Spleen (tissue), 7 donors: ENCODE results near the gene TEX36.

ENCODE experiments used
- CTCF ChIP-seq, 11 experiments: fragments of 200-600 bp in 7 of 11; fragments of 450-650 bp in 4 of 11; sonication (generic) in 4 of 11; IDR thresholded peaks in 8 of 11; conservative IDR thresholded peaks in 3 of 11; 1 replicate in 7 of 11; 2 replicates in 4 of 11; pipeline versions ENCODE4 v1.4.0 to v1.8.0; 2016 to 2021; ENCODE audit warnings: antibody characterized with exemption in 11 of 11, inconsistent platforms in 4 of 11, mild to moderate bottlenecking in 1 of 11
- POLR2A ChIP-seq, 3 donors: fragments of 450-650 bp; IDR thresholded peaks; one replicate each; pipeline ENCODE4 v1.5.1; 2017; ENCODE audit warnings: antibody characterized with exemption in 3 of 3, mild to moderate bottlenecking in 1 of 3
- POLR2AphosphoS5 ChIP-seq, 3 donors: sonication (generic); formaldehyde crosslinking; IDR thresholded peaks; one replicate each; pipeline ENCODE4 v1.5.1; 2017; ENCODE audit warnings: antibody characterized with exemption in 3 of 3
- donor health status: DM: no; HTN: no; CAD: no; lungs with moderate emphysema.
- donor health status: DM: no; HTN: no; CAD: no.
- donor health status: DM: no; HTN: no; CAD: no.

GRCh38 chr10:125606414-125607010, 76.5 kb downstream of the TEX36 start:
- TF ChIP-seq CTCF (IDR thresholded peaks at IDR 0.05 in 8 of 11, conservative IDR thresholded peaks at IDR 0.05 in 3 of 11) (no peak), POLR2A (IDR thresholded peaks at IDR 0.05) (no peak), POLR2AphosphoS5 (IDR thresholded peaks at IDR 0.05) (no peak)
